Measurements from ENCODE around the gene SLC12A8. TPM values are rescaled to one million over a fixed set of nuclear protein-coding genes. Genes with fewer than 3 reads are reported as not detected.

The SLC12A8 gene
- total and polyA plus RNA-seq, 2 of the 13 experiments (the other 11 are each of a cell fraction or from before 2014, with no cell fraction given): 0.44 to 0.71 TPM

- peak; percentile 54 for ATAC-seq
- no TSS peak for BruUV-seq (replicated peaks)
- Histone ChIP-seq H3K4me3 (replicated peaks in 1 of 3; ENCODE audit: insufficient read depth in 1 of 3, low read depth in 2 of 3, low read length in 3 of 3) (no peak overlapping the region), H3K27me3 (ENCODE audit: control insufficient read depth in 1 of 2, insufficient read depth in 2 of 2, low read length in 2 of 2) (no peaks in the 10 kb centered on the region), H3K27ac (ENCODE audit: extremely low read length, insufficient read depth, low read length) (peak overlapping the region; percentile 27), H3K4me2 (ENCODE audit: low read depth, low read length) (peak overlapping the region; percentile 21; the same call in 1 of the 2 replicates), H3K9ac (ENCODE audit: insufficient read depth, low read depth, low read length) (peak overlapping the region; percentile 4; the same call in 1 of the 2 replicates), H2AFZ (ENCODE audit: low read length) (no peak overlapping the region), H3K9me3 (ENCODE audit: low read length) (no peaks in the 10 kb centered on the region), H4K20me1 (ENCODE audit: insufficient read depth, low read length) (0 out of 2 replicates have a peak, but pooled peaks cover 2% of the 10 kb centered on the region), H3K4me1 (ENCODE audit: insufficient read depth, low read length) (peaks cover 22% of the 10 kb centered on the region), H3K36me3 (replicated peaks in 1 of 2; ENCODE audit: control insufficient read depth in 1 of 2, insufficient read depth in 2 of 2, low read length in 2 of 2) (peaks cover 11 to 17% of the 10 kb centered on the region in 2 experiments), H3K79me2 (ENCODE audit: insufficient read depth, low read length) (peaks cover 14% of the 10 kb centered on the region)
- intact Hi-C loops (cut with micrococcal nuclease; ENCODE audit: unreplicated experiment): no loop called here
- in situ Hi-C loops (cut with HindIII; ENCODE audit: extremely low pct_ligation_motif_present, low pct_unique_long_range_greater_than_20kb): no loop called here
- TF ChIP-seq NKX3-1 (CRISPR knock-in tag; IDR thresholded peaks at IDR 0.05) (no peak), TBX2 (CRISPR knock-in tag; IDR thresholded peaks at IDR 0.05; ENCODE audit: borderline replicate concordance) (0 out of 2 replicates have a peak, but pooled peaks have one; percentile 17), HCFC1 (IDR thresholded peaks at IDR 0.05; ENCODE audit: low read depth, low read length) (no peak), PRDM10 (CRISPR knock-in tag; IDR thresholded peaks at IDR 0.05; ENCODE audit: low read depth) (no peak), HMG20A (CRISPR knock-in tag; IDR thresholded peaks at IDR 0.05; ENCODE audit: borderline replicate concordance) (no peak), ZSCAN31 (CRISPR knock-in tag; IDR thresholded peaks at IDR 0.05; ENCODE audit: low read depth) (no peak), HOXA3 (CRISPR knock-in tag; IDR thresholded peaks at IDR 0.05) (0 out of 2 replicates have a peak, but pooled peaks have one; percentile 2), SOX5 (CRISPR knock-in tag; IDR thresholded peaks at IDR 0.05; ENCODE audit: borderline replicate concordance) (0 out of 2 replicates have a peak, but pooled peaks have one; percentile 3)
- 96% methylated on average over 2 of the region's 3 CpGs for WGBS (ENCODE audit: low lambda C conversion rate)
- CTCF ChIA-PET (ENCODE audit: low intra/inter-chr PET ratio, low total read pairs): no interaction called here
- POLR2A ChIA-PET: interaction anchor here (1.0 to 1.6 kb wide), 3 partner anchors 20 to 30 kb away, joined by 3 to 5 read pairs (median 3); no protein-coding TSS in a partner anchor
- FAIRE-seq: no peak
- DNase-seq (ENCODE audit: low spot score): no peak
Observed at GRCh38 chr3:125032683-125033082, 179.9 kb downstream of the SLC12A8 start.

Small RNA genes lying within 50 kb of the gene (microRNA-seq; reads per million reads assigned to microRNA genes)
- gene MIR5092: not detected

Small RNA genes lying within 50 kb of the gene (small RNA-seq; reads per million reads assigned to genes)
- 0 reads per million in 3 experiments for gene MIR5092 (ENCODE audit: insufficient read depth in 2 of 3, insufficient read length in 3 of 3, low read depth in 2 of 3, low replicate concordance in 1 of 3)
- gene RNA5SP137 (ENCODE audit: insufficient read depth in 2 of 3, insufficient read length in 3 of 3, low read depth in 2 of 3, low replicate concordance in 1 of 3): 0 reads per million in 3 experiments
- gene RNU6-230P (ENCODE audit: insufficient read depth in 2 of 3, insufficient read length in 3 of 3, low read depth in 2 of 3, low replicate concordance in 1 of 3): 0 reads per million in 3 experiments

Other genes starting within 250 kb of the SLC12A8 start
- gene HEG1, start 156.8 kb downstream of the SLC12A8 start, total RNA-seq (2016; rRNA removed; fragmentation: Illumina TruSeq; extraction: Trizol): 9.7 and 10.7 TPM in 2 replicates
- gene HEG1, start 156.8 kb downstream of the SLC12A8 start, polyA plus RNA-seq (2011; rRNA removed): 11.6 and 18.2 TPM in 2 replicates
- 33.9 and 36.1 TPM in 2 replicates for gene ZNF148, start 162.6 kb upstream of the SLC12A8 start, total RNA-seq (2016; rRNA removed; fragmentation: Illumina TruSeq; extraction: Trizol)
- gene ZNF148, start 162.6 kb upstream of the SLC12A8 start, polyA plus RNA-seq (2011; rRNA removed): 8.2 and 10.6 TPM in 2 replicates

Data from HepG2 (cell line).